ENCODE data around the gene RAPGEF4.

DNA sequence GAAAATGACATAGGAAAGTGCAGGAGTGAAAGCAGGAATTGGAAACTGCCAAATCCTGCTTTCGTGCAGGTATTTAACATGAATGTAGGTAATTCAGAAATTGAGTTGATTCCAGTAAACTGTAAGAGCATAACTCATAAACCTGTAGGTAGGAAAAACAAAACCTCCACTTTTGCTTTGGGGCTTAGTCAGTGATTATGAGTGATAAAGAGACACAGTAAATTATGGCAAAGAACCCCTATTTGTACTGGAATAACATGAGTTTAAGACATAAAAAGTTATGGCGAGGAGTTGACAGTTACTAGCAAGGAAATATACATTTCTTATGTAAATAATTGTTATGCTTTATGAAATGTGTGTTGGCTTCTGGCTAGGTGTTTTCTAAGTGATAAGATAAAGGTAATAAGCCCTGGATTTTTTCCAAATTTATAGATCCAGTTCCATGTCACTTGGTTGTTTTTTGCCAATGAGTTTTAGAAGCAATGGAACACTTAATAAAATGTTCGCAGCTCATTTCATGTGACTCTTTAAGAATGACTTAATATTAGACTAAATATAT is 357.3 kb downstream of the RAPGEF4 start:
- TF ChIP-seq, protein P1, sequence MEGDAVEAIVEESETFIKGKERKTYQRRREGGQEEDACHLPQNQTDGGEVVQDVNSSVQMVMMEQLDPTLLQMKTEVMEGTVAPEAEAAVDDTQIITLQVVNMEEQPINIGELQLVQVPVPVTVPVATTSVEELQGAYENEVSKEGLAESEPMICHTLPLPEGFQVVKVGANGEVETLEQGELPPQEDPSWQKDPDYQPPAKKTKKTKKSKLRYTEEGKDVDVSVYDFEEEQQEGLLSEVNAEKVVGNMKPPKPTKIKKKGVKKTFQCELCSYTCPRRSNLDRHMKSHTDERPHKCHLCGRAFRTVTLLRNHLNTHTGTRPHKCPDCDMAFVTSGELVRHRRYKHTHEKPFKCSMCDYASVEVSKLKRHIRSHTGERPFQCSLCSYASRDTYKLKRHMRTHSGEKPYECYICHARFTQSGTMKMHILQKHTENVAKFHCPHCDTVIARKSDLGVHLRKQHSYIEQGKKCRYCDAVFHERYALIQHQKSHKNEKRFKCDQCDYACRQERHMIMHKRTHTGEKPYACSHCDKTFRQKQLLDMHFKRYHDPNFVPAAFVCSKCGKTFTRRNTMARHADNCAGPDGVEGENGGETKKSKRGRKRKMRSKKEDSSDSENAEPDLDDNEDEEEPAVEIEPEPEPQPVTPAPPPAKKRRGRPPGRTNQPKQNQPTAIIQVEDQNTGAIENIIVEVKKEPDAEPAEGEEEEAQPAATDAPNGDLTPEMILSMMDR (conservative IDR thresholded peaks at IDR 0.05; ENCODE audit: low read length) = no peak
- no peak for TF ChIP-seq EZH2phosphoT487 (IDR thresholded peaks at IDR 0.05; ENCODE audit: borderline replicate concordance)
